Pancreas (tissue), 10 donors: ENCODE data around the gene NMRK2. TPM values are rescaled to one million over a fixed set of nuclear protein-coding genes. Genes with fewer than 3 reads are reported as not detected.

ENCODE experiments used
- ATAC-seq, 4 donors: fragments of 200-7000 bp; cut with Tn5 transposase; one replicate each; pipeline versions ENCODE4 v1.8.0 to v1.9.1; 2020; ENCODE audit warnings: mild to moderate bottlenecking in 4 of 4, moderate library complexity in 4 of 4
- DNase-seq, 6 donors: peaks; one replicate each; pipeline ENCODE4 v3.0.0-alpha.2; 2020
- FAIRE-seq: peaks from 2 replicates; lab custom pipeline; 2012; peaks lifted over from hg19 to GRCh38; lab: Jason Lieb, UNC
- H3K27ac ChIP-seq, 4 donors: fragments of 200-600 bp; sonication (generic); 1 replicate in 3 of 4; 2 replicates in 1 of 4; pipeline versions ENCODE4 v1.5.0 to v1.8.0; 2020
- H3K27me3 ChIP-seq, 4 donors: fragments of 200-600 bp; one replicate each; pipeline ENCODE4 v1.8.0; 2021
- H3K36me3 ChIP-seq, 3 donors: fragments of 200-600 bp; sonication (generic) in 1 of 3; one replicate each; pipeline versions ENCODE4 v1.5.0 to v1.8.0; 2020 to 2021
- H3K4me1 ChIP-seq, 3 donors: fragments of 200-600 bp; one replicate each; pipeline ENCODE4 v1.8.0; 2021
- H3K4me3 ChIP-seq, 4 donors: fragments of 200-600 bp; sonication (generic) in 2 of 4; one replicate each; pipeline versions ENCODE4 v1.5.0 to v1.8.0; 2020 to 2021
- H3K9me3 ChIP-seq, 4 donors: fragments of 200-600 bp; one replicate each; pipeline ENCODE4 v1.8.0; 2021
- WGBS, 2 donors: extraction: QIAGEN DNeasy Blood & Tissue Kit; methylation state at CpG; one replicate each; pipeline ENCODE4 v1.1.7; 2013; 5-methylcytosine and 5-hydroxymethylcytosine counted together
- intact Hi-C, 3 donors: fragments of 100-400 bp; cut with DNase I; formaldehyde crosslinking; loops; one replicate each; pipeline versions ENCODE4 v1.11.1 to v1.14.2; 2022
- polyA plus RNA-seq, 2 donors: library from polyadenylated mRNA; stranded (reverse); fragments of 200-250 nt; gene quantifications; one replicate each; pipeline ENCODE4 v1.2.3, GENCODE V29; 2013
- total RNA-seq, 6 donors: library from RNA; stranded (reverse); fragmentation: NEBNext Ultra II Directional in 4 of 6; extraction: Animal tissue kit (Norgen Biotek cat#: 25700) in 4 of 6; gene quantifications; one replicate each; pipeline versions ENCODE4 v1.2.1 to v1.2.4, GENCODE V29; 2021 to 2023
- TF ChIP-seq, protein P1 (sequence below), 4 donors: fragments of 200-600 bp; sonication (generic) in 3 of 4; IDR thresholded peaks; one replicate each; pipeline versions ENCODE4 v1.5.0 to v1.8.0; 2021; ENCODE audit warnings: antibody characterized with exemption in 4 of 4
- donor health status: healthy with polysubstance abuse.
- donor health status: DM: no; HTN: no; CAD: no; lungs with moderate emphysema.
- donor health status: DM: no; HTN: no; CAD: no.
- donor health status: control.
- donor health status: control.
- donor health status: Bipolar disorder and iron deficiency.
- donor health status: DM: yes; HTN: yes; CAD: no.
- donor health status: DM: no; HTN: no; CAD: no.
- donor health status: DM: no; HTN: no; CAD: no.
- donor health status: DM: yes; HTN: yes; CAD: no.

NMRK2 gene
- total and polyA plus RNA-seq, 8 donors: 0.23 to 0.55 (median 0.33) TPM; not detected in 5

DNA sequence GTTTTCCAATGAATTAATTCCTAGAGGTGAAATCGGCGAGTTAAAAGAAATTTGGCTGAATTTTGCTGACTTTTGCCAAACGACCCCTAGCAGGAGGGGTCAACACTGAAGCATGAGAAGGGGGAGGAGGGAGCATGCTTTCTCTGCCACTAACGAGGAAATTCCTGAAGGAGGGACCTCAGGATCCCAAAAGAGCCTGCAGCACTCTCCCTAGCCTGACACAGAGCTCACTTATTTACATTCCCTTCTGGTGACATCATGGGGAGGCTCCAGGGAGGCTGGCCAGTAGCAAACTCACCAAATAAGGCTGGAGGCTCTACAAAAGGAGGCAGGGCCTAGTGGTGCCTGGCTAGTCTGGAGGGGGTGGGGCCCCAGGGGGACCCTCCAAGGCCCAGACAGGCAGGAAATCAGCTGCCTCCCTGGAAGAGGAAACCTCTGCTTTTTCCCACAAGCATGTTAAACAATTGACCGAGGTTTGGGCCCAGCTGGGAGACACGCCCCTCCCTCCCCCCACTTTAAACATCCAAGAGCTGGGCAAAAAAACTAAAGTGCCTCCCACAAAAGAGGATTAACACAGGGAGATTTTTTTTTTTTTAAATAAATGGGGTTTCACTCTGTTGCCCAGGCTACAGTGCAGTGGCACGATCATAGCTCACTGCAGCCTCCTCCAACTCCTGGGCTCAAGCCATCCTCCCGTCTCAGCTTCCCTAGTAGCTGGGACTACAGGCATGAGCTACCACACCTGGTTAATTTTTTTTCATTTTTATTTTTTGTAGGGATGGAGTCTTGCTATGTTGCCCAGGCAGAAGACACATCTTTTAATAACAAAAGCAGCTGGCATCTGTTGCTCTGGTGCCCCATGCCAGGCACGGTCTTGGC lies 35.9 kb downstream of the NMRK2 start:
- Histone ChIP-seq H3K36me3 (peaks cover 0 to 13% (median 5%) of the 10 kb centered on the region in 3 donors), H3K4me1 (peaks cover 26 to 38% (median 37%) of the 10 kb centered on the region in 3 donors), H3K4me3 (peak overlapping the region in 1 of 4 donors; percentile 92), H3K27me3 (no peaks in the 10 kb centered on the region), H3K9me3 (no peaks in the 10 kb centered on the region), H3K27ac (peak overlapping the region; percentile 49 to 90 (median 74))
- ATAC-seq: peak; percentile 38 to 58 (median 54)
- DNase-seq: peak in 5 of 6 donors; percentile 76 to 84 (median 81)
- 36% methylated on average over 9 of the region's 9 CpGs for WGBS, 2 donors
- intact Hi-C loops: no loop called here
- TF ChIP-seq, protein P1, sequence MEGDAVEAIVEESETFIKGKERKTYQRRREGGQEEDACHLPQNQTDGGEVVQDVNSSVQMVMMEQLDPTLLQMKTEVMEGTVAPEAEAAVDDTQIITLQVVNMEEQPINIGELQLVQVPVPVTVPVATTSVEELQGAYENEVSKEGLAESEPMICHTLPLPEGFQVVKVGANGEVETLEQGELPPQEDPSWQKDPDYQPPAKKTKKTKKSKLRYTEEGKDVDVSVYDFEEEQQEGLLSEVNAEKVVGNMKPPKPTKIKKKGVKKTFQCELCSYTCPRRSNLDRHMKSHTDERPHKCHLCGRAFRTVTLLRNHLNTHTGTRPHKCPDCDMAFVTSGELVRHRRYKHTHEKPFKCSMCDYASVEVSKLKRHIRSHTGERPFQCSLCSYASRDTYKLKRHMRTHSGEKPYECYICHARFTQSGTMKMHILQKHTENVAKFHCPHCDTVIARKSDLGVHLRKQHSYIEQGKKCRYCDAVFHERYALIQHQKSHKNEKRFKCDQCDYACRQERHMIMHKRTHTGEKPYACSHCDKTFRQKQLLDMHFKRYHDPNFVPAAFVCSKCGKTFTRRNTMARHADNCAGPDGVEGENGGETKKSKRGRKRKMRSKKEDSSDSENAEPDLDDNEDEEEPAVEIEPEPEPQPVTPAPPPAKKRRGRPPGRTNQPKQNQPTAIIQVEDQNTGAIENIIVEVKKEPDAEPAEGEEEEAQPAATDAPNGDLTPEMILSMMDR (IDR thresholded peaks at IDR 0.05): no peak
- peak; percentile 45 for FAIRE-seq

DNA sequence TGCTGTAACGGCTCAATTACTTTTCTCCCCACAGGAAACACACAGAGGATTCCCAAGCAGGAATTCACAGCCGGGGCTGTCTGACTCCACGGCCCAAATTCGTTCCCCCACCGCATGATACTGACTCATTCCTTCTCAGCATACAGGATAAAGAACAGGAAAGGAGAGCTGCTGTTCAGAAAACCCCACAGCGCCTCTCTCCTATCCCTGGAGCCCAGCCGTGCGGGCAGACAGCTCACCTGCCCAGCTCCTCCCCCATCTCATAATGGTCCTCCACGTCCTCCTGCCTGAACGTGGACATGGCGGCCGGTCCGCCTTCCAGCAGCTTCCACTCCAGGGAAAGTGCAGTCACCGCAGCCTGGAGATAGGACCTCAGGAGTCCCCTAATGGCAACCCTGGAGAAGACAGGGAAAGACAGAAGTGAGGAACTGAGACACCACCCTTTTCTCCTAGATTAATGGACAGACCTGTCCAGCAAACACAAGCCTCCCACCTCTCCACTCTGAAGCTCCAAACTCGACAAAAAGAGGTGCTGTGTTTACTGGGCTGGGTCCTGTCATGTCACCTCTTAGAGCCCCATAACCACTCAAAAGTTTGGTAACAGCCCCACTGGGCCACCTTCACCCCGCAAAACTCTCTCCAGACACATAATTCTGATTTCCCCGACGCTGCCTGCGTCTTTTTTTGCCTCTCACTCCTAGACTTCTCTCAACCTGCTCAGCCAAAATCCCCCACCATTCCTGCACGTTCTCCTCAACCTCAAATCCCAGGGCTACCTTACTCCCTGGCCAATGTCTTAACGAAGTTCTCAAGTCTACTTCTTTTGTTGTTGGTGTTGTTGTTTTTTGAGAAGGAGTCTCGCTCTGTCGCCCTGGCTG lies 36.8 kb downstream of the NMRK2 start:
- peak in 1 of 4 donors; percentile 1 for ATAC-seq
- no peak for FAIRE-seq
- WGBS, 2 donors: 28 to 29% methylated on average over 23 of the region's 23 CpGs
- Histone ChIP-seq H3K27ac (peak overlapping the region; percentile 49 to 90 (median 74)), H3K36me3 (peaks cover 0 to 9% (median 0%) of the 10 kb centered on the region in 3 donors), H3K9me3 (no peaks in the 10 kb centered on the region), H3K4me1 (peaks cover 26 to 38% (median 37%) of the 10 kb centered on the region in 3 donors), H3K27me3 (no peaks in the 10 kb centered on the region), H3K4me3 (peak overlapping the region; percentile 38 to 92 (median 84))
- DNase-seq: peak in 3 of 6 donors; percentile 26 to 56 (median 43)
- intact Hi-C loops: no loop called here
- TF ChIP-seq, protein P1 (IDR thresholded peaks at IDR 0.05): no peak

DNA sequence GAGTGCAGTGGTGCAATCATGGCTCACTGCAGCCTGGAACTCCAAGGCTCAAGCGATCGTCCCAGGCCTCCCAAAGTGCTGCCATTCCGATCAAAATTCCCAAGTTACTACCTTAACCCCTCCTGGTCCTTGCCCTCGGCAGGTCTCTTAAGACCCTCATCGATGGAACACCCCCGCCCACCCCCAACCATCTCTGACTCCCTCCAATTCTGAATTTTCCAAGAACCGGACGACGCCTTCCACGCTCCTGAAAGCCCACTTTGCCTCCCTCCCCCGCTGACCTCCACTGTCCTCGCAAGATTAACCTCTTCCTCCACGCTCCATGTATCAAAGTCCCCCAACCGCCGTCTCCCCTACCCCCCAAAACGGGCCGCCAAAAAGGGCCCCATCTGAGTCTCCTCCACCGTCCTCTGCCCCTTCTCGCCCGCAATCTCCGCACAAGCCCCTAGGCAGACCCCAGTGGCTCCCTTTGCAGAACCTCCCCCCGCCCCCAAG lies 37.5 kb downstream of the NMRK2 start:
- no peaks in the 10 kb centered on the region for H3K27me3 ChIP-seq
- H3K27ac ChIP-seq: peak overlapping the region; percentile 46 to 90 (median 74)
- intact Hi-C loops: no loop called here
- H3K4me1 ChIP-seq: peaks cover 26 to 38% (median 37%) of the 10 kb centered on the region in 3 donors
- TF ChIP-seq, protein P1 (IDR thresholded peaks at IDR 0.05): no peak
- ATAC-seq: no peak
- no peaks in the 10 kb centered on the region for H3K9me3 ChIP-seq
- H3K36me3 ChIP-seq: peaks cover 2 to 13% (median 5%) of the 10 kb centered on the region in 3 donors
- peak overlapping the region; percentile 38 to 92 (median 84) for H3K4me3 ChIP-seq
- no peak for FAIRE-seq
- peak in 1 of 6 donors; percentile 40 for DNase-seq
- 1 to 2% methylated on average over 21 of the region's 22 CpGs for WGBS, 2 donors

DNA sequence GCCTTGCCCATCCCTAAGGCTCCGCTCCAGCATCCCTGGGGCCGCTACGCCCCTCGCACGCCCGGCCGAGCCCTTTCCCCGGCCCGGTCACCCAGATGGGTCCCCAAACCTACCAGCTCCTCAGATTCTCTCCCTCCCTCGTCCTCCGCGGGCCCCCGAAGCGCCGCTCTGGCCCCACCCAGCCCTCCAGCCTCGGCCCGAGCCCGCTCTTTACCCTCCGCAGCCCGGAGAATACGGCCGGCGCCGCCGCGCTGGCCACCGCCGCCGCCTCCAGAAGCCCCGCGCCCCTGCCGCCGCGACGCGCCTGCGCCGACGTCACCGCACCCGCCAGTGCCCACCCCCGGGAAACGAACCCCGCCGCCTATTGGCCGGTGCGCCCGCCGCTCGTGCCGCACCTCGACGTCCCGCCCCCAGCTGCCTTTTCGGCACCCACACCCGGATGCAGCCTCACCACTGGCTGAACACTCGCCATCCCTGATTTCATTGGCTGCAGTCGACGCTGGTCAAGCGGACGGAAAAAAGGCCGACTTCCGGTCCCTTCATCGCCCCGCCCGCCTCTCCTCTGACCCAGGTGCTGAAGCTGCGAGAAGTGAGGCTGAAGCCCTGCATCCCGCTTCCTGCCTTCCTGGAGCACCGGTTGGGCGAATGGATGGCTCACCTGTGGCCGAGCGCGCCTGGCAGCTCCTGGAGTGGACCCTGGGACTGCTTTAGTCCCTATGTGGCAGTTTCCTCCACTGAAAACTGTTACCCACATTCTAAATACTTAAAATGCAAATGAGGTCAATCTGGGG lies 38.1 kb downstream of the NMRK2 start, which contains the start of gene DAPK3:
Gene DAPK3, minus strand, starts transcription at position 292 of the 791 bp plus-strand sequence. CDS start 1,364 bp downstream, outside the sequence.
- DNase-seq: peak; percentile 98 to 99 (median 98)
- peak; percentile 86 to 90 (median 87) for ATAC-seq
- TF ChIP-seq, protein P1 (IDR thresholded peaks at IDR 0.05): no peak
- H3K4me3 ChIP-seq: peak within 1 kb of the TSS; percentile 38 to 92 (median 84)
- FAIRE-seq: no peak
- H3K27ac ChIP-seq: peak within 1 kb of the TSS; percentile 46 to 90 (median 74)
- 0% methylated on average over 52 to 73 of the region's 73 CpGs for WGBS, 2 donors
- H3K36me3 ChIP-seq: peaks cover 2 to 19% (median 10%) of the 10 kb centered on the region in 3 donors
- no peaks in the 10 kb centered on the region for H3K27me3 ChIP-seq
- H3K9me3 ChIP-seq: no peaks in the 10 kb centered on the region
- H3K4me1 ChIP-seq: peaks cover 26 to 34% (median 33%) of the 10 kb centered on the region in 3 donors
- intact Hi-C loops: no loop called here
